Tibial nerve (tissue), 4 donors: ENCODE data around the gene PTGES3.

Source experiments
- CTCF ChIP-seq, 5 experiments: fragments of 200-600 bp in 3 of 5; fragments of 450-650 bp in 2 of 5; sonication (generic) in 3 of 5; IDR thresholded peaks; one replicate each; pipeline ENCODE4 v1.5.1; 2016 to 2019; ENCODE audit warnings: antibody characterized with exemption in 5 of 5, mild to moderate bottlenecking in 3 of 5, moderate library complexity in 2 of 5
- EP300 ChIP-seq, 2 donors: sonication (generic); formaldehyde crosslinking; IDR thresholded peaks; one replicate each; pipeline ENCODE4 v1.6.1; 2017; ENCODE audit warnings: antibody characterized with exemption in 2 of 2, mild to moderate bottlenecking in 1 of 2

GRCh38 chr12:56629459-56630179 lies 58.5 kb downstream of the PTGES3 start:
- TF ChIP-seq EP300 (IDR thresholded peaks at IDR 0.05) (no peak), CTCF (IDR thresholded peaks at IDR 0.05) (no peak)
